SK-N-SH (cell line): ENCODE data around the gene KCNQ5.

ENCODE experiments used
- CTCF ChIP-seq: fragments of 200-600 bp; sonication (generic); IDR thresholded peaks from 2 replicates; pipeline ENCODE4 v1.6.1; 2017; ENCODE audit warnings: antibody characterized with exemption, mild to moderate bottlenecking, moderate library complexity
- JUND ChIP-seq: IDR thresholded peaks from 2 replicates; pipeline ENCODE4 v1.4.0; 2012
- MXI1 ChIP-seq: IDR thresholded peaks from 2 replicates; pipeline ENCODE4 v1.6.1; 2012; ENCODE audit warnings: mild to moderate bottlenecking, low read depth, low read length, improper control_type of control experiment
- POLR2AphosphoS5 ChIP-seq: IDR thresholded peaks from 2 replicates; pipeline ENCODE4 v1.6.1; 2012; ENCODE audit warnings: low read depth, low read length
- RXRA ChIP-seq: IDR thresholded peaks from 2 replicates; pipeline ENCODE4 v1.4.0; 2012; ENCODE audit warnings: low read depth, mild to moderate bottlenecking, borderline replicate concordance
- TF ChIP-seq, protein P1 (sequence below): IDR thresholded peaks from 2 replicates; pipeline ENCODE4 v1.4.0; 2012; ENCODE audit warnings: low read depth

GRCh38 chr6:72683797-72684196, 61.9 kb downstream of the KCNQ5 start:
- no peak for TF ChIP-seq RXRA
- TF ChIP-seq CTCF, result no peak
- TF ChIP-seq, protein P1, sequence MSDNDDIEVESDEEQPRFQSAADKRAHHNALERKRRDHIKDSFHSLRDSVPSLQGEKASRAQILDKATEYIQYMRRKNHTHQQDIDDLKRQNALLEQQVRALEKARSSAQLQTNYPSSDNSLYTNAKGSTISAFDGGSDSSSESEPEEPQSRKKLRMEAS, result no peak
- no peak for TF ChIP-seq POLR2AphosphoS5
- no peak for TF ChIP-seq MXI1
- TF ChIP-seq JUND, result no peak
